ENCODE results near the gene TAF5L. TPM values are rescaled to one million over a fixed set of nuclear protein-coding genes. Genes with fewer than 3 reads are reported as not detected.

TAF5L gene
- total and polyA plus RNA-seq, 2 of the 13 experiments (the other 11 are each of a cell fraction or from before 2014, with no cell fraction given): 10.8 to 18.2 TPM

DNA sequence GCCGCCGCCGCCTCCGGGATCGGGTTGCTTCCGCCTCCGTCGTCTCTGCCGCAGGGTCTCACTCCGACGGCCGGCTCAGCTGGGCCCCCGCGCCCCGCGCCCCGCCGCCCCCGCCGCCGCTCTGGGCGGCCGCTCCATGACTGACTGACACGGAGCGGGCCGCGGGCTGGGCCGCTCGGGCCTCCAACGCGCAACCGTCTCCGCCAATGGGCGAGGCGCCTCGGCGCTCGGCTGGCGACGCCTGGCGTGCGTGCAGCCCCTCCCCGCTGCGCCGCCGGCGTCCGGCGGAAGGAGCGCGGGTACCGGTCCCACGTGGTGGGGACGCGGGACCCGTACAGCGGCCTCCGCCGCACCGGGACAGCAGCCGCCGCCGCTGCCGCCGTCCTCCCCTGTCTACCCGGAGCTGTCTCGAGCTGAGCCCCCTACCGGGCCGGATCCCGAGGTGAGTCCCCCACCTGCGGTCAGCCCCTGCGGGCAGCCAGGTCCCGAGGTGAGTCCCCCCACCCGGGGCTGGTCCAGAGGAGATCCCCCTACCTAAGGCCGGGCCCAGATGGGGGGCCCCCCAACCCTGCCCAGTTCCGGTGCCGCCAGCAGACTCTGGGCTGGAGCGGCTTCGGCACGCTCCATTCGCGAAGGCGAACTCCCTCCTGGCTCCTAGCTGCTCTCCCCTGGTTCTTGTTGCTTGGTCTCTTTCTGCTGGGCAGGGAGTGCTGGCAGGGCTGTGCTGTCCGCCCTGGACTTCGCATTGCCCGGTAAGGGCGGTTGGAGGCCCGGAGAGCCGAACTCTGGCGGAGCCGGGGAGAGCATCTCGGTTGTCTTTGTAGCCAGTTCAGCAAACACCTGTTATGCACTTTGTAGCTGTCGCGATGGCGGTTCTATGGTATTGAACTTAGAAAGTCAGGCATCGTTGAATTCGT, at the start of gene TAF5L, which contains the start of gene URB2 (continued):
- TF ChIP-seq, protein P1, sequence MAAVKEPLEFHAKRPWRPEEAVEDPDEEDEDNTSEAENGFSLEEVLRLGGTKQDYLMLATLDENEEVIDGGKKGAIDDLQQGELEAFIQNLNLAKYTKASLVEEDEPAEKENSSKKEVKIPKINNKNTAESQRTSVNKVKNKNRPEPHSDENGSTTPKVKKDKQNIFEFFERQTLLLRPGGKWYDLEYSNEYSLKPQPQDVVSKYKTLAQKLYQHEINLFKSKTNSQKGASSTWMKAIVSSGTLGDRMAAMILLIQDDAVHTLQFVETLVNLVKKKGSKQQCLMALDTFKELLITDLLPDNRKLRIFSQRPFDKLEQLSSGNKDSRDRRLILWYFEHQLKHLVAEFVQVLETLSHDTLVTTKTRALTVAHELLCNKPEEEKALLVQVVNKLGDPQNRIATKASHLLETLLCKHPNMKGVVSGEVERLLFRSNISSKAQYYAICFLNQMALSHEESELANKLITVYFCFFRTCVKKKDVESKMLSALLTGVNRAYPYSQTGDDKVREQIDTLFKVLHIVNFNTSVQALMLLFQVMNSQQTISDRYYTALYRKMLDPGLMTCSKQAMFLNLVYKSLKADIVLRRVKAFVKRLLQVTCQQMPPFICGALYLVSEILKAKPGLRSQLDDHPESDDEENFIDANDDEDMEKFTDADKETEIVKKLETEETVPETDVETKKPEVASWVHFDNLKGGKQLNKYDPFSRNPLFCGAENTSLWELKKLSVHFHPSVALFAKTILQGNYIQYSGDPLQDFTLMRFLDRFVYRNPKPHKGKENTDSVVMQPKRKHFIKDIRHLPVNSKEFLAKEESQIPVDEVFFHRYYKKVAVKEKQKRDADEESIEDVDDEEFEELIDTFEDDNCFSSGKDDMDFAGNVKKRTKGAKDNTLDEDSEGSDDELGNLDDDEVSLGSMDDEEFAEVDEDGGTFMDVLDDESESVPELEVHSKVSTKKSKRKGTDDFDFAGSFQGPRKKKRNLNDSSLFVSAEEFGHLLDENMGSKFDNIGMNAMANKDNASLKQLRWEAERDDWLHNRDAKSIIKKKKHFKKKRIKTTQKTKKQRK (IDR thresholded peaks at IDR 0.05; ENCODE audit: low read length): no peak
- TF ChIP-seq, protein P2, sequence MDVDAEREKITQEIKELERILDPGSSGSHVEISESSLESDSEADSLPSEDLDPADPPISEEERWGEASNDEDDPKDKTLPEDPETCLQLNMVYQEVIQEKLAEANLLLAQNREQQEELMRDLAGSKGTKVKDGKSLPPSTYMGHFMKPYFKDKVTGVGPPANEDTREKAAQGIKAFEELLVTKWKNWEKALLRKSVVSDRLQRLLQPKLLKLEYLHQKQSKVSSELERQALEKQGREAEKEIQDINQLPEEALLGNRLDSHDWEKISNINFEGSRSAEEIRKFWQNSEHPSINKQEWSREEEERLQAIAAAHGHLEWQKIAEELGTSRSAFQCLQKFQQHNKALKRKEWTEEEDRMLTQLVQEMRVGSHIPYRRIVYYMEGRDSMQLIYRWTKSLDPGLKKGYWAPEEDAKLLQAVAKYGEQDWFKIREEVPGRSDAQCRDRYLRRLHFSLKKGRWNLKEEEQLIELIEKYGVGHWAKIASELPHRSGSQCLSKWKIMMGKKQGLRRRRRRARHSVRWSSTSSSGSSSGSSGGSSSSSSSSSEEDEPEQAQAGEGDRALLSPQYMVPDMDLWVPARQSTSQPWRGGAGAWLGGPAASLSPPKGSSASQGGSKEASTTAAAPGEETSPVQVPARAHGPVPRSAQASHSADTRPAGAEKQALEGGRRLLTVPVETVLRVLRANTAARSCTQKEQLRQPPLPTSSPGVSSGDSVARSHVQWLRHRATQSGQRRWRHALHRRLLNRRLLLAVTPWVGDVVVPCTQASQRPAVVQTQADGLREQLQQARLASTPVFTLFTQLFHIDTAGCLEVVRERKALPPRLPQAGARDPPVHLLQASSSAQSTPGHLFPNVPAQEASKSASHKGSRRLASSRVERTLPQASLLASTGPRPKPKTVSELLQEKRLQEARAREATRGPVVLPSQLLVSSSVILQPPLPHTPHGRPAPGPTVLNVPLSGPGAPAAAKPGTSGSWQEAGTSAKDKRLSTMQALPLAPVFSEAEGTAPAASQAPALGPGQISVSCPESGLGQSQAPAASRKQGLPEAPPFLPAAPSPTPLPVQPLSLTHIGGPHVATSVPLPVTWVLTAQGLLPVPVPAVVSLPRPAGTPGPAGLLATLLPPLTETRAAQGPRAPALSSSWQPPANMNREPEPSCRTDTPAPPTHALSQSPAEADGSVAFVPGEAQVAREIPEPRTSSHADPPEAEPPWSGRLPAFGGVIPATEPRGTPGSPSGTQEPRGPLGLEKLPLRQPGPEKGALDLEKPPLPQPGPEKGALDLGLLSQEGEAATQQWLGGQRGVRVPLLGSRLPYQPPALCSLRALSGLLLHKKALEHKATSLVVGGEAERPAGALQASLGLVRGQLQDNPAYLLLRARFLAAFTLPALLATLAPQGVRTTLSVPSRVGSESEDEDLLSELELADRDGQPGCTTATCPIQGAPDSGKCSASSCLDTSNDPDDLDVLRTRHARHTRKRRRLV (CRISPR knock-in tag; IDR thresholded peaks at IDR 0.05): 0 out of 2 replicates have a peak, but pooled peaks have one; percentile 44
- TF ChIP-seq ZNF841 (CRISPR knock-in tag; IDR thresholded peaks at IDR 0.05; ENCODE audit: borderline replicate concordance) (no peak), KMT2B (CRISPR knock-in tag; IDR thresholded peaks at IDR 0.05) (peak; percentile 70; the same call in 1 of the 2 replicates), GTF2F1 (IDR thresholded peaks at IDR 0.05; ENCODE audit: low read length) (no peak), IKZF4 (CRISPR knock-in tag; IDR thresholded peaks at IDR 0.05; ENCODE audit: borderline replicate concordance, low read depth, not compliant biosample characterization) (peak; percentile 34), AGO2 (optimal IDR thresholded peaks at IDR 0.05; ENCODE audit: low read depth, low read length) (peak; percentile 61), EEA1 (CRISPR knock-in tag; IDR thresholded peaks at IDR 0.05; ENCODE audit: borderline replicate concordance) (no peak), SP1 (IDR thresholded peaks at IDR 0.05) (no peak), SP1 (CRISPR knock-in tag; IDR thresholded peaks at IDR 0.05) (peak; percentile 54; the same call in 1 of the 2 replicates), PPARG (CRISPR knock-in tag; conservative IDR thresholded peaks at IDR 0.05) (0 out of 2 replicates have a peak, but pooled peaks have one; percentile 41)
- TF ChIP-seq, protein P3, sequence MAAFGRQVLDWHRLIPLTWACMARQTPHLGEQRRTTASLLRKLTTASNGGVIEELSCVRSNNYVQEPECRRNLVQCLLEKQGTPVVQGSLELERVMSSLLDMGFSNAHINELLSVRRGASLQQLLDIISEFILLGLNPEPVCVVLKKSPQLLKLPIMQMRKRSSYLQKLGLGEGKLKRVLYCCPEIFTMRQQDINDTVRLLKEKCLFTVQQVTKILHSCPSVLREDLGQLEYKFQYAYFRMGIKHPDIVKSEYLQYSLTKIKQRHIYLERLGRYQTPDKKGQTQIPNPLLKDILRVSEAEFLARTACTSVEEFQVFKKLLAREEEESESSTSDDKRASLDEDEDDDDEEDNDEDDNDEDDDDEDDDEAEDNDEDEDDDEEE (CRISPR knock-in tag; IDR thresholded peaks at IDR 0.05): no peak
- TF ChIP-seq, protein P4, sequence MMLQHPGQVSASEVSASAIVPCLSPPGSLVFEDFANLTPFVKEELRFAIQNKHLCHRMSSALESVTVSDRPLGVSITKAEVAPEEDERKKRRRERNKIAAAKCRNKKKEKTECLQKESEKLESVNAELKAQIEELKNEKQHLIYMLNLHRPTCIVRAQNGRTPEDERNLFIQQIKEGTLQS (CRISPR knock-in tag; IDR thresholded peaks at IDR 0.05): no peak
- TF ChIP-seq, protein P5, sequence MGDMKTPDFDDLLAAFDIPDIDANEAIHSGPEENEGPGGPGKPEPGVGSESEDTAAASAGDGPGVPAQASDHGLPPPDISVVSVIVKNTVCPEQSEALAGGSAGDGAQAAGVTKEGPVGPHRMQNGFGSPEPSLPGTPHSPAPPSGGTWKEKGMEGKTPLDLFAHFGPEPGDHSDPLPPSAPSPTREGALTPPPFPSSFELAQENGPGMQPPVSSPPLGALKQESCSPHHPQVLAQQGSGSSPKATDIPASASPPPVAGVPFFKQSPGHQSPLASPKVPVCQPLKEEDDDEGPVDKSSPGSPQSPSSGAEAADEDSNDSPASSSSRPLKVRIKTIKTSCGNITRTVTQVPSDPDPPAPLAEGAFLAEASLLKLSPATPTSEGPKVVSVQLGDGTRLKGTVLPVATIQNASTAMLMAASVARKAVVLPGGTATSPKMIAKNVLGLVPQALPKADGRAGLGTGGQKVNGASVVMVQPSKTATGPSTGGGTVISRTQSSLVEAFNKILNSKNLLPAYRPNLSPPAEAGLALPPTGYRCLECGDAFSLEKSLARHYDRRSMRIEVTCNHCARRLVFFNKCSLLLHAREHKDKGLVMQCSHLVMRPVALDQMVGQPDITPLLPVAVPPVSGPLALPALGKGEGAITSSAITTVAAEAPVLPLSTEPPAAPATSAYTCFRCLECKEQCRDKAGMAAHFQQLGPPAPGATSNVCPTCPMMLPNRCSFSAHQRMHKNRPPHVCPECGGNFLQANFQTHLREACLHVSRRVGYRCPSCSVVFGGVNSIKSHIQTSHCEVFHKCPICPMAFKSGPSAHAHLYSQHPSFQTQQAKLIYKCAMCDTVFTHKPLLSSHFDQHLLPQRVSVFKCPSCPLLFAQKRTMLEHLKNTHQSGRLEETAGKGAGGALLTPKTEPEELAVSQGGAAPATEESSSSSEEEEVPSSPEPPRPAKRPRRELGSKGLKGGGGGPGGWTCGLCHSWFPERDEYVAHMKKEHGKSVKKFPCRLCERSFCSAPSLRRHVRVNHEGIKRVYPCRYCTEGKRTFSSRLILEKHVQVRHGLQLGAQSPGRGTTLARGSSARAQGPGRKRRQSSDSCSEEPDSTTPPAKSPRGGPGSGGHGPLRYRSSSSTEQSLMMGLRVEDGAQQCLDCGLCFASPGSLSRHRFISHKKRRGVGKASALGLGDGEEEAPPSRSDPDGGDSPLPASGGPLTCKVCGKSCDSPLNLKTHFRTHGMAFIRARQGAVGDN (CRISPR knock-in tag; IDR thresholded peaks at IDR 0.05): peak; percentile 77
